Mesenchymal stem cell (in vitro differentiated cells and primary cell): ENCODE measurements around the gene PPP1R10.

Experiments used
- DNase-seq: peaks from one replicate; pipeline ENCODE4 v3.0.0-alpha.2; 2013
- H2AFZ ChIP-seq: one replicate; pipeline ENCODE4 v1.6.1; 2013; ENCODE audit warnings: low read depth, mild to moderate bottlenecking, control low read depth, inconsistent platforms, low read length, moderate library complexity
- H2AK5ac ChIP-seq: 2 replicates; pipeline ENCODE4 v1.6.1; 2013; ENCODE audit warnings: low read length, moderate library complexity, mild to moderate bottlenecking, inconsistent platforms; ENCODE audit not compliant: severe bottlenecking
- H2BK120ac ChIP-seq: one replicate; pipeline ENCODE4 v1.6.1; 2013; ENCODE audit warnings: low read depth, mild to moderate bottlenecking, inconsistent platforms, low read length, moderate library complexity
- H2BK12ac ChIP-seq, 2 experiments: one replicate each; pipeline ENCODE4 v1.6.1; 2013; ENCODE audit warnings: inconsistent platforms in 2 of 2, low read length in 2 of 2, mild to moderate bottlenecking in 2 of 2, moderate library complexity in 2 of 2, control low read depth in 1 of 2
- H2BK15ac ChIP-seq: one replicate; pipeline ENCODE4 v1.6.1; 2013; ENCODE audit warnings: mild to moderate bottlenecking, low read depth, inconsistent platforms; ENCODE audit not compliant: poor library complexity, severe bottlenecking
- H2BK5ac ChIP-seq: 2 replicates; pipeline ENCODE4 v1.6.1; 2013; ENCODE audit warnings: low read depth, mild to moderate bottlenecking, low read length, control low read depth, inconsistent platforms; ENCODE audit not compliant: poor library complexity, severe bottlenecking
- H3K14ac ChIP-seq, 2 experiments: one replicate each; pipeline ENCODE4 v1.6.1; 2013; ENCODE audit warnings: inconsistent platforms in 2 of 2, low read length in 2 of 2, control low read depth in 1 of 2, mild to moderate bottlenecking in 1 of 2, moderate library complexity in 1 of 2
- H3K18ac ChIP-seq, 2 experiments: one replicate each; pipeline ENCODE4 v1.6.1; 2013; ENCODE audit warnings: inconsistent platforms in 2 of 2, low read length in 2 of 2, control low read depth in 1 of 2, low read depth in 1 of 2, mild to moderate bottlenecking in 1 of 2
- H3K23ac ChIP-seq, 2 experiments: one replicate each; pipeline ENCODE4 v1.6.1; 2013; ENCODE audit warnings: inconsistent platforms in 2 of 2, low read length in 2 of 2, mild to moderate bottlenecking in 2 of 2, moderate library complexity in 2 of 2, control low read depth in 1 of 2
- H3K27ac ChIP-seq: 2 replicates; pipeline ENCODE4 v1.5.1; 2013; ENCODE audit warnings: mild to moderate bottlenecking, moderate library complexity, low read length, control low read depth, inconsistent platforms; ENCODE audit not compliant: poor library complexity, severe bottlenecking
- H3K27me3 ChIP-seq, 2 experiments: 2 replicates each; pipeline versions ENCODE4 v1.6.1 to v1.7.0; 2013; ENCODE audit warnings: low read length in 2 of 2, mild to moderate bottlenecking in 2 of 2, moderate library complexity in 2 of 2, control low read depth in 1 of 2, inconsistent platforms in 1 of 2; ENCODE audit not compliant: control insufficient read depth in 1 of 2, insufficient read depth in 1 of 2
- H3K36me3 ChIP-seq, 2 experiments: 2 replicates each; pipeline versions ENCODE4 v1.6.1 to v1.7.0; 2013; ENCODE audit warnings: low read length in 2 of 2, control low read depth in 1 of 2, inconsistent platforms in 1 of 2, low read depth in 1 of 2, mild to moderate bottlenecking in 1 of 2; ENCODE audit not compliant: insufficient read depth in 2 of 2, control insufficient read depth in 1 of 2
- H3K4ac ChIP-seq, 2 experiments: one replicate each; pipeline ENCODE4 v1.6.1; 2013; ENCODE audit warnings: inconsistent platforms in 2 of 2, low read length in 2 of 2, mild to moderate bottlenecking in 2 of 2, moderate library complexity in 2 of 2, control low read depth in 1 of 2, low read depth in 1 of 2
- H3K4me1 ChIP-seq: 2 replicates; pipeline ENCODE4 v1.6.1; 2013; ENCODE audit warnings: low read depth, low read length, control low read depth; ENCODE audit not compliant: control insufficient read depth, insufficient read depth
- H3K4me2 ChIP-seq: 2 replicates; pipeline ENCODE4 v1.6.1; 2013; ENCODE audit warnings: low read length, mild to moderate bottlenecking, inconsistent platforms; ENCODE audit not compliant: poor library complexity, severe bottlenecking
- H3K4me3 ChIP-seq, 2 experiments: 2 replicates each; pipeline versions ENCODE4 v1.5.1 to v1.7.0; 2013; ENCODE audit warnings: low read length in 2 of 2, mild to moderate bottlenecking in 2 of 2, control low read depth in 1 of 2, low read depth in 1 of 2; ENCODE audit not compliant: insufficient read depth in 1 of 2
- H3K79me1 ChIP-seq: replicated peaks from 2 replicates; pipeline ENCODE4 v1.6.1; 2013; ENCODE audit warnings: mild to moderate bottlenecking, control low read depth, low read length, inconsistent platforms; ENCODE audit not compliant: poor library complexity, severe bottlenecking
- H3K9ac ChIP-seq: 2 replicates; pipeline ENCODE4 v1.7.0; 2013; ENCODE audit warnings: mild to moderate bottlenecking, low read length, moderate library complexity
- H3K9me3 ChIP-seq: 2 replicates; pipeline ENCODE4 v1.7.0; 2013; ENCODE audit warnings: mild to moderate bottlenecking, low read length; ENCODE audit not compliant: control insufficient read depth
- H4K8ac ChIP-seq: one replicate; pipeline ENCODE4 v1.6.1; 2013; ENCODE audit warnings: inconsistent platforms, mild to moderate bottlenecking, low read length, moderate library complexity
- H4K91ac ChIP-seq: one replicate; pipeline ENCODE4 v1.6.1; 2013; ENCODE audit warnings: mild to moderate bottlenecking, low read length, inconsistent platforms
- WGBS: methylation state at CpG from one replicate; pipeline ENCODE4 v1.1.7; 2013; ENCODE audit warnings: mixed read lengths; 5-methylcytosine and 5-hydroxymethylcytosine counted together

PPP1R10 gene

DNA sequence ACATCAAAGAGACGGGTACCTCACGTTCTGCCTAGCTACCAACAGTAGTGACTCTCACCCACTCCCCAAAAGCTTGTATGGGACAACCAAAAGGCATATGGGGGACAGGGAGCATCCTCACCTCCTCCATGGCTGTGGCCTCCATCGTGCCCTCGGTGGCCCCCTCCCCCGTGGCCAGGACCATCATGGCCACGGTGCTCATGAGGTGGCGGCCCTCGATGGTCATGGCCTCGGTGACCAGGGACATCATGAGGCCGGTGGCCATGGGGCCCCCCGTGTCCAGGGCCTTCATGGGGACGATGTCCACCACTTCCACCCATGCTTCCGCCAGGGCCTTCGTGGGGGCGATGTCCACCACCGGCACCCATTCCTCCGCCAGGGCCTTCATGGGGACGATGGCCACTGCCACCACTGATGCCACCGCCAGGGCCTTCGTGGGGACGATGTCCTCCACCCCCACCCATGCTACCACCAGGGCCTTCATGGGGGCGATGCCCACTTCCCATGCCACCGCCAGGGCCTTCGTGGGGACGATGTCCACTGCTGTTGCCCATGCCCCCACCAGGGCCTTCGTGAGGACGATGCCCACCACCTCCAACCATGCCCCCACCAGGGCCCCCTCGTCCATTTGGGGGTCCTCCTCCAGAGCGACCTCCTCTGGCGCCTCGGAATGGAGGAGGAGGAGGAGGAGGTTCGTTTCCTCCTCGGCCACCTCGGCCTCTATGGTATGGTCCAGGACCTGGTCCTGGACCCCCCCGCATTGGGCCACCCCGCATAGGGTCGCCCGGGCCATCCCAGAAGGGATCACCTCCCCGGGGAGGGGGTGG, 15.0 kb downstream of the PPP1R10 start:
- Histone ChIP-seq H2BK12ac (no peak overlapping the region), H3K4me1 (no peaks in the 10 kb centered on the region), H3K27ac (no peak overlapping the region), H3K9ac (no peak overlapping the region), H3K4ac (no peak overlapping the region), H3K36me3 (peaks cover 61 to 70% of the 10 kb centered on the region in 2 experiments), H3K27me3 (no peaks in the 10 kb centered on the region), H2BK120ac (no peak overlapping the region), H4K91ac (peak overlapping the region; percentile 13), H2BK5ac (no peak overlapping the region), H2AK5ac (no peak overlapping the region), H4K8ac (no peak overlapping the region), H3K14ac (no peak overlapping the region), H3K4me2 (no peak overlapping the region), H3K9me3 (no peaks in the 10 kb centered on the region), H3K23ac (no peak overlapping the region), H2BK15ac (no peak overlapping the region), H3K18ac (no peak overlapping the region), H2AFZ (no peak overlapping the region), H3K79me1 (peaks cover 25% of the 10 kb centered on the region), H3K4me3 (no peak overlapping the region)
- no peak for DNase-seq
- WGBS = 98% methylated on average over 35 of the region's 39 CpGs

DNA sequence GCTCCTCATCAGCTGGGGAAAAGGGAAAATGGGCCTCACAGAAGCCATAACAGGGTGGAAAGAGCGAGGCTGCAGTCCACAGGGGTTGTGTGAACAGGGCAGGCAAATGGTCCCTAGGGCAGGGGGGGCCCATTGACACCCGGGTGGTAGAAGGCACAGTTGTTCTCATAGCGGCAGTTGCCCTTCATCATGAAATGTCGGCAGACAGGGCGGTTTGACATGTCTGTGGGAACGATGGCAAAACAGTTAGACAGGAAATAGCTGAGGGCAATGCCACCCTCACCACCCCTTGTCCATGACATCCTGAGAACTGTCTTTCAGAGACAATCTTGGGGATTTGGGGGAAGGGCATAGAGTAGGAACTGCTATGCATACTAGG, 15.6 kb downstream of the PPP1R10 start:
- Histone ChIP-seq H3K4me2 (no peak overlapping the region), H4K8ac (no peak overlapping the region), H2BK5ac (no peak overlapping the region), H4K91ac (peak overlapping the region; percentile 13), H2AK5ac (no peak overlapping the region), H3K36me3 (peaks cover 57 to 65% of the 10 kb centered on the region in 2 experiments), H3K4me3 (no peak overlapping the region), H3K4me1 (no peaks in the 10 kb centered on the region), H3K9ac (no peak overlapping the region), H3K14ac (no peak overlapping the region), H2BK12ac (no peak overlapping the region), H3K27ac (no peak overlapping the region), H3K4ac (no peak overlapping the region), H3K79me1 (peaks cover 25% of the 10 kb centered on the region), H2AFZ (no peak overlapping the region), H2BK120ac (no peak overlapping the region), H3K9me3 (no peaks in the 10 kb centered on the region), H3K18ac (no peak overlapping the region), H2BK15ac (no peak overlapping the region), H3K27me3 (no peaks in the 10 kb centered on the region), H3K23ac (no peak overlapping the region)
- WGBS = 95% methylated on average over 5 of the region's 6 CpGs
- no peak for DNase-seq

- DNase-seq = no peak
- 95% methylated on average over 10 of the region's 10 CpGs for WGBS
- no peak overlapping the region for H3K18ac ChIP-seq
Observed at GRCh38 chr6:30600451-30600961, 16.5 kb downstream of the PPP1R10 start.

GRCh38 chr6:30599625-30600324, 17.3 kb downstream of the PPP1R10 start:
- DNase-seq = no peak
- Histone ChIP-seq H2BK120ac (no peak overlapping the region), H3K9me3 (no peaks in the 10 kb centered on the region), H3K14ac (no peak overlapping the region), H3K4me3 (no peak overlapping the region), H3K4ac (no peak overlapping the region), H3K9ac (no peak overlapping the region), H3K27me3 (no peaks in the 10 kb centered on the region), H4K8ac (no peak overlapping the region), H4K91ac (no peak overlapping the region), H3K23ac (no peak overlapping the region), H2BK5ac (no peak overlapping the region), H2AFZ (no peak overlapping the region), H3K4me2 (no peak overlapping the region), H2BK12ac (no peak overlapping the region), H3K27ac (no peak overlapping the region), H3K79me1 (peaks cover 17% of the 10 kb centered on the region), H2BK15ac (no peak overlapping the region), H3K18ac (no peak overlapping the region), H3K4me1 (no peaks in the 10 kb centered on the region), H2AK5ac (no peak overlapping the region), H3K36me3 (peaks cover 48 to 56% of the 10 kb centered on the region in 2 experiments)
- 97% methylated on average over 12 of the region's 13 CpGs for WGBS

More at GRCh38 chr6:30600451-30600961, 16.5 kb downstream of the PPP1R10 start:
- no peak overlapping the region for H2BK5ac ChIP-seq
- H3K14ac ChIP-seq = no peak overlapping the region
- H3K4me1 ChIP-seq = no peaks in the 10 kb centered on the region
- H3K4me2 ChIP-seq = no peak overlapping the region
- H3K9me3 ChIP-seq = no peaks in the 10 kb centered on the region
- peaks cover 20% of the 10 kb centered on the region for H3K79me1 ChIP-seq
- no peak overlapping the region for H4K91ac ChIP-seq
- H2BK12ac ChIP-seq = no peak overlapping the region
- no peak overlapping the region for H2AFZ ChIP-seq
- no peak overlapping the region for H3K4me3 ChIP-seq
- peaks cover 50 to 58% of the 10 kb centered on the region in 2 experiments for H3K36me3 ChIP-seq
- H2BK15ac ChIP-seq = no peak overlapping the region
- H3K4ac ChIP-seq = no peak overlapping the region
- no peaks in the 10 kb centered on the region for H3K27me3 ChIP-seq
- H2BK120ac ChIP-seq = no peak overlapping the region
- peak overlapping the region; percentile 38 for H3K27ac ChIP-seq
- no peak overlapping the region for H3K23ac ChIP-seq
- no peak overlapping the region for H3K9ac ChIP-seq
- no peak overlapping the region for H4K8ac ChIP-seq
- no peak overlapping the region for H2AK5ac ChIP-seq
